GM19025 (cell line): ENCODE data around the gene CPLX4.

ENCODE experiments used
- ATAC-seq: cut with Tn5 transposase; IDR thresholded peaks from one replicate; pipeline ENCODE4 v1.9.1; 2021; ENCODE audit warnings: mild to moderate bottlenecking, low read depth, moderate library complexity; ENCODE audit not compliant: unreplicated experiment

Gene CPLX4

DNA sequence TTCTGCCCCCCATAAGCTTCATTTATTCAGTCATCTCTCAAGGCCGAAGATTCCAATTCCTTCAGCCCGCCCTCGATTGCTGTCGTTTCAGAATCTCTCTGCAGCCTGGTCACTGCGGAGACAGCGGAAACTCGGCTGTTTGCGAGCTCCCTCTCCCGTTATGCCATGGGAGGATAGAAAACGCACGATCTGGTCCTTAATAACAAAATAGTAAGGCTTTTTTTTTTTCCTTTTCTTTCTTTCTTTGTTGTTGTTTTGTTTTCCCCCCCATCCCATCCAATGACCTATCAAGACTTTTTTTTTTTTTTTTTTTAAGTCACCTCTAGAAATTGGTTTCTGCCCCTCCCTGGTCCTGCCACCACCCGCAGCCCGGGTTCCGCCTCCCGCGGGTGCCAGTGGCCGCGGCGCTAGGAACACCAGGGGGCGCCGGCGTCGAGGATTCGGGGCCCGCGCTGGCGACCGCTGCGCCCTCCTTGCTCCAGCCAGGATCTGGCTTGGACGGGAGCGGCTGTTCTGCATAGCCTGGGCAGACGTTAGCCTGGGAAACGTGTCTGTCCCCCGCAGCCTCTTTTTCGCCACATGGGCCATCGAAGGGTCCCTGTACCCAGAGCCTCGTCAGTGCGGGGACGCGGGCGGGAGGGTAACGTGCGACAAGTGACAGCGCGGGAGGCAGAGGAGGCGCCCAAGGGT is 10.1 kb downstream of the CPLX4 start:
- ATAC-seq, result peak; percentile 85

DNA sequence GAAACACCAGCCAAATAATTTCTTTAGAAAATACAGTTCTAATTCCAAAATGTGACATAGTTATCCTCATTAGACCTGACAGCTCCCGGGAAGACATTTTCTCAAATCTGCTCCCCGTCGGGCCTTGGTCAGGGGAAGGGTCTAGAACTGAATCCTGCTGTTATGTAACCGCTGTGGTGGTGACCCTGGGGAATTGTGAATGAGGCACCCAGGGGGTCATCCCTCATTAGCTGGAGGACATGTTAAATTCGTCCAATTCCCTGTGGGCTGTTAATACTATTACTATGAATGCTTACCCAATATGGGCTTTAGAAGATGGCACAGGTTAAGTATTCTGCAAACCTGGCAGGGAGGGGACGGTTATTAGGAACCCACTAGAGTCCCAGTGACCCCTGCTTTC is 11.8 kb downstream of the CPLX4 start:
- ATAC-seq, result no peak

DNA sequence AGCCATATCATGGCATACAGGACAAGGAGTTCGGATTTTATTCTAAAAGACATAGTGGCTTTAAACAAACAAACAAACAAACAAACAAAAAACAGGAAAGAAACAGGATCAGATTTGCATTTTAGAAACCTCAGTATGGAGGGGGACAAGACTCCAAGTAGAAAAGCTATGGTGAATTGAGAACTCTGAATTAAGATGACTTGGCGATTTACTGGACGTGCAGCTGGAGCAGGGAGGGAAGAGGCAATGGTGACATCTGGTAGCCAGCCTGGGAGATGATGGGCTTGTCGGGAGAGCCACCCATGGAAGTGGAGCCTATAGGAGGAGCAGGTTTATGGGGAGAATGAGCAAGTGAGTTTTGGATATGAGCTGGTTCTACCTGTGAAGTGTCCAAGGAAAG is 13.2 kb downstream of the CPLX4 start:
- no peak for ATAC-seq

DNA sequence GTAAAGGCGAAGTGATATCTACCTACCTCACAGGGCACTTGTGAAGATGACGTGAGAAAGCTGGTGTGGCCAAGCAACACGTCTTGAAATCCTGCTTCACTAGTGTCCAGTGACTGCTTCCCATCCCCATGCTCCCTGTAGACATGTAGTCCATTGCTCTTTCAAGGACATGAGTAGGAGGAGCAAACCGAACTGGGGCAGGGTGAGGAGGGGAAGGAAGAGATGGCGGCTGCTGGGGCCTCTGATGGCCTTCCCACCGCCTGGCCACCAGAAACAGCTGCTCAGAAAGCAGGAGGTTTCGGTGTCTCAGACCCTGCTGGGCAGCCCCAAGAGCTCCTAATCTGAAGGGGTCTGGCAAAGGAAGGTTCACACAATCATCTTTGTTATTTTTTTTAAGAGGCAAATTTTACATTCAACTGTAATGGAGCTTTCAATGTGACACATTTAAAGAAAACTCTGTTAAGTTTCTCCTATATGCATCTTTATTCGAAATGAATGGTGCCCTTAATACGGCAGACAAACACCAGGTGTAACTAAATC is 14.7 kb downstream of the CPLX4 start:
- no peak for ATAC-seq

DNA sequence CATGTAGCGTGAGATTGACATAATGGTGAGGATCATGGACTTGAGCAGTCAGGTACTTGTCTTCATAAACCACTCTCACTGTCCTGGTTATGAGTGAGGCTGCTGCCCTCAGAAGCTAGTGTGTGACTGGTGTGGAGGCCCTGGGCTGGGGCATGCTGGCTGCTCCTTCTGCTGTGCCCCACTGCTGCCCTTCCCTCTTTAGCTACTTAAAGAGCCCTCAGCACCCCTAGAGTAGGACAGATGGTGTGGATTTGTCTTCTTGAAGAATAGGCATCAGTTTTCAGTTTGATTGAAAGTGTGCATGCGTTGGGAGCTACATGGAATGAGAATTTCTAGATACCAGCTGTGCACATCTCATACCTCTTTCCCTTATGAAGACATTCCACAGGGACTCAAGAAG is 15.4 kb downstream of the CPLX4 start:
- no peak for ATAC-seq

DNA sequence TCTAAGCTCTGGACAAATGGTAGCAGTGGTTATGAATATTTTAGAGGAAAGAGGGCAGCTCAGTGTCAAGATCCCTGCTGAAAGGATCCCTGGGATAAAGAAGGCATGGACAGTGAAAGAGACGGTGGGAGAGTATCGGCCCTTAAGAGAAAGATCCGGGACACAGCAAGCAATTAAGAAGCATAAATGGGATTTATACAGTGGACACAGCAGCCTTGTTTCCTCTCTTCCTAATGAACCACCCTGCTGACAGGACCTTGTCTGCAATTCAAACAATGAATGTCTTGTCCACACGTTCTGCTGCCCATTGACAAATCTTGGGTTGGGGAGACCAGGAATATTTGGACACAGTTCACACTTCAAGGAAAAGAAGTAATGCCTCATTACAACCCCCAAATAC is 16.5 kb downstream of the CPLX4 start:
- no peak for ATAC-seq

DNA sequence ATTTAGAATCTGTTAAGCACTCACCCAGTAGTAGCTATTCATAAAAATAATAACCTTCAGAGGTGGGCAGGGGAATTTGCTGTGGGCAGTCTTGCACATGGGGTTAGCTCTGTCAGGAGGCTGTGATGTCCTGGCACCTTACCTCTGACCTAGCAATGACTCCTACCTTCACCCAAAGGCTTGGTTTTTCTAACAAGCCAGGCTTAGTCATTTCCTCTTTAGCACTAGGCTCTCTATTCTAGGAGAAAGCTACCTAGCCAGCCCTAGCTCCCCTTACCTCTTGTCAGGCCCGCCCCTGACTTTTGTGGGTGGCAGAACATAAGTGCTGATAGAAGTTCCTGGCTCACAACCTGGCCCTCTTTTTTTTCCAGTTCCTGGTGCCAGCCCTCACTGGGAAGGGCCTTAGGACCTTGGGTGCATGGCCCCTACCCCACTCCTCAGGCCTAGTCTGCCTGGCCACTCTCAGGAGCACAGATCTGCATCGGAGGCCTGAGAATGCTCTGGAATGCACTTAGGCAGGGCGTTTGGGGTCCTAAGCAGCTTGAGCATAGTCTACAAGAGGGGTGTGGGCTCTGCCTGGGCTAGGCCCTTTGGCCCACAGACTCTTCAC is 17.7 kb downstream of the CPLX4 start:
- ATAC-seq, result no peak

DNA sequence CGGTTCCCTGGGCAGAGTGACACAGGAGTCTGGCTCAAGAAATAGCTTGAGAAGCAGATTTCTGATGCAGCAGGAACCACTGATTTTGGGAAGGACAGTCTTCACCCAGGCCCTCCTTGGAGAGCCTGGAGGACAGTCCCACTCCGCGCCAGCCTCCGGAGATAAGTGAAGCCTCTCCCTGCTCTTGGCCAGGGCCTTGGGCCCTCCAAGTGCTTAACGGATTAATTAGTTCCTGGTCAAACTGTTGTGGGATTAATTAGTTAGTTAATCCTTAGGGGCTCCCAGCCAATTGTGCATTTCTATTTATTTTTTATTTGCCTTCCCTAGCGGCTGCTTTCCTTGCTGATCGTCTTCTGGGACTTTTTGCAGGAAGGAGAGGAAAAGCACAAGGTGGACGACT is 19.6 kb downstream of the CPLX4 start:
- no peak for ATAC-seq

DNA sequence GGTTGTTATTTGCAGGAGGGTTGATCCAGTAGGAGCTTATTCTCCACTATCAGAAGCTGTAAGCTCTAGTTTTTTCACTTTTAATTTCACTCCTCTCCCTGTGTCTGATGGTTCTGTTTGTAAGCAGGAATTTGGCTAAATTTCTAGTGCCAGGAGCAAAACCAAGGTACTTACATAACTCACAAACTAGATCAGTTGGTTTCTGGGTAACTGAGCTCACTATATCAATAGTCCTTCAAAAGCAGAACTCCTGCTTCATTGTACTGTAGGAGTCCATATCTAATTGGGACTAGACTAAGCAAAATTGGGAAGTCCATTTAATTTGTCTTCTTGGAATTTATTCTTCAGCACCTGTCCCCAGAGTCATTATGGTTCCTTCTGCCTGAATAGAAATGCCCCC is 25.1 kb downstream of the CPLX4 start:
- no peak for ATAC-seq

DNA sequence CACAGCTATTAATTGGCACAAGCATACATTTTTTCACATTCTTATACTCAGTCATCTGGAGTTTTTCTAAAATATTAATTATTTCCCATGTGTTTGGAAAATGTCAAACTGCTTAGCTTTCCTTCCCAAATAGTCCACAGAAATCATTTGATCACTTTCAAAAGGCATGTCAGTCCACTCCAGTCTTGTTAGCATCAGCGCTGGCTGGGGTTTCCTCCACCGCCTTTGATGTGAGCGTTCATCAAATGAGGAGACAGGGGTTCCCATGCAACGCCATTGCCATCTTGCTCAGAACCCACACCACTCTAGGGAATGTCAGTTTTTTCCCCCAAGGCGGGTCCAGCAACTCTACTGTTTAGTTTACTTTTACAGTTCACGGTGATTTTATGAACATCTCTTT is 32.1 kb downstream of the CPLX4 start:
- no peak for ATAC-seq

DNA sequence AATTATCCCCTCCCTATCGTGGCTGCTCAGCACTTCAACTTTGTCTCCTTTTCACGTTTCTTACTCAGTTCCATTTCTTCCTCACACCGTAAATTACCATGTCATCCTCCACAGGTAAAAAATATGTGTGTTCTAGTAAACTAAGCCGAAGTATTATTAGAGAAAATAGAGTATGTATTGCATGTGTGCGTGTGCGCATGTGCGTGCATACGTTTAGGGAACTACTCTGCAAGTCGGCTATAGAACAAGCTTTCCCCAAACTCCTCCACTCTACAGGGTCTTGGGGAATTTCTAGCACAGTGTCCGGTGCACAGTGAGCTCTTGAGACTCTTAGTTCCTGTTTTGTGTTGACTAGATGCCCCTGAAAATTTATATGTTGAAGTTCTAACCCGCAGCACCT is 36.1 kb downstream of the CPLX4 start:
- no peak for ATAC-seq

DNA sequence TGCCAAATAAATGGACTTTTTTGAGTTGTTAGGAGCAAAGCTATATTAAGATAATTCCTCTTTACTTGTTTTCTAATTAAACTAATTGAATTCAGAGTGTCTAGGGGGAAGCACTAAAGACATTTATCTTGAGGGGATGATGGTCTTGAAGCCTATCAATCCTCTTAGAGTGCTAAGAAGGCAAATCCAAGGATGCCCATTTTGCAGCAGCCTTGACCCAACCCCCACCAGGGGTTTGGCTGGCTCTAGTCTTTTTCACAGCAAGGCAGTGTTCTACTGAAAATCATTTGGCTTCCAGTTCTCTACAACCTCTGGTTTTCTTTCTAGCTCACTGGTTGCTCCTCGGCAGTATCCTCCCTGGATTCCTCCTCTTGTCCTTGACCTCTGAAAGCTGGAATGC is 38.7 kb downstream of the CPLX4 start:
- ATAC-seq, result no peak

DNA sequence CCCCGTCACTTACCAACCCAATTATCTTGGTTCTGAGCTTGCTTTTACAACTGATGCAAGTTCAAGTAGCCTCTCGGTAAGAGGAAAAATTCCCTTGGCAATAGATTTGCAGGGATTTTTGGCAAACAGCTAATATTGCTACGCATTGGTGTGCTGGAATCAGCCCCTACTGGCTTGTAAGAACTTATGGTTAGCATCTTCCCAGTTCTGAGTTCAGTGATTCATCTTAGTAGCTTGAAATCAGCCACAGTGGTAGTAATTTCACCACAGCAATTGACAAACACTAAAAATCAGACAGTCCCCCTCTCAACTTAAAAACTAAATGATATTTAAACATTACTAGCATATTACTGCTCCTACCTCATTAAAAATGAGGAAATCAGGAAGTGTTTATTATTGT is 39.3 kb downstream of the CPLX4 start:
- ATAC-seq, result no peak

DNA sequence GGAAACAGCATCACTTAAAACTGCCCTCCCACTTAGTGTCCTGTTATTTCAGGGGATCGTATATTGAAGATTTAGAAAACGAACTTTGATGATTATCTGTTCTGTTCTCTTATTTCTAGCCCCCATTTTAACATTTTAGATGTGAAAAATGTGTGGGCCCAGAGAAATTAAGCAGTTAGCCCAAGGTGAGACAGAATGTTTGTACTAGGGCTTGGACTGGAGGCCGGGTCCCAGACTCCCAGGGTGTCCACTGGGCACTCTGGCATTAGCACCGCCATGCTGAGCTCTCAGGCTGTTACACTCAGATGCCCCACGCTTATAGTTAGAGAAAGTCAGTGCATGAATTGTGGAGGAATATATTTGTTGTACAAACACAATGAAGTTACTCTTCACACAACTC is 39.7 kb downstream of the CPLX4 start:
- no peak for ATAC-seq

DNA sequence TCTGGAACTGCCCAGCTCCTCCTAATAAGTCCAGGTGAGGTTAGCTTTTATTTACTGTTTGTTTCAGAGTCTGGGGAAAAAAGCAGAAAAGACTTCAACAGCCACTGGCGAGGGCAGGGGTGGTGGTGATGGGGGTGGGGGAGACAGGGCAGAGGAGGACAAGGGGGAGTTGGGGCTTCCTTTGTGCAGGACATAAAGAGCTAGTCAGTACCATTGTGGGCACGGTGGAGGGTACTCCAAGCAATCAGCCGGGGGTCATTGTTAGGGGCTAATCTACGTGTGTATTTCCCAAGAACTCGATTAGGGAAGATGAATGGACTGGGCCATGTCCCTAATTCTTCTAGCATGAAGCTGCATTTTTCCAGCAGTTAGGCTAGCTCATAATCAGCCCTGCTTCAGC is 42.4 kb downstream of the CPLX4 start:
- no peak for ATAC-seq

DNA sequence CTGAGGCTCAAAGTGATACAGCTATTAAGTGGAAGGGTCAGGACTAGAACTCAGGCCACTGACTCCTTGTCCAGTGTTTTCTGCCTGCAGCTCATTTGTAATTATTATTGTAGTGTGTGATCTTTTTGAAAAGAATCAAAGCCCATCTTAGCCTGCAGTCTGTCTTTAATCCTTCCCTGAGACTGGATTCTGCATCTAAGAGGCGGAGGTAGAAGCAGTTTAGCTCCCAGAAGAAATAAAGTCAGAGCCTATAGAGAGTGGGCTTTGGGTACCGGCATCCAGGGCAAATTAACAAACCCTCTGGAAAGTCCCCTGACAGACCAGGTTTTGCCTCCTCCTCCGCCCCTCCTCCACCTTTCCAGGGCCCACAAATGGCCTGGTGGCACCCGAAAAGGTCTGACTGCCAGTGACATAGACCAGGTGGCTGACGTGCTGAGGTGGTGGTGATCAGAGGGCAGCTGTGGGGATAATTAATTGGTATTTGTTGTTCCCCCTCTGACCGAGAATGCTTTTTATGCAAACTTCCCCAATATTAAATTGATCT is 43.0 kb downstream of the CPLX4 start:
- no peak for ATAC-seq

DNA sequence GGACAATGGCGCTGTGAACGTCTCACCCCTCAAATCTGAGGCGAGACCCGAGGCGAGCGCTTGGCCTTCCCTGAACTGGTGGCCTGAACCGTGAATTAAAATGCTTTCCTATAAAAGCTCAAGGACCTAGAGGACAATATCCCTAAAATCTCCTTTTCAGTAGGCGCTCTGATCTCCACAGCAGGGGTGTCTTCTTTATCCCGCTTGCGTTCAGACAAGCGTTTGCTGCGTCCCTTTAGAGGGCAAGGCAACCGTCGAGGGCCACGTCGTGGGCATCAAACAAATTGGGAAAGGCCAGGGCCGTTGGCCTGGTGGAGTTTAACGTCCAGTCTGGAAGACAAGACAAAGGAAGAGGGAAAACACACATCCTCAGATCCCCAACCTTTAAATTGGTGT is 43.9 kb downstream of the CPLX4 start:
- ATAC-seq, result no peak

DNA sequence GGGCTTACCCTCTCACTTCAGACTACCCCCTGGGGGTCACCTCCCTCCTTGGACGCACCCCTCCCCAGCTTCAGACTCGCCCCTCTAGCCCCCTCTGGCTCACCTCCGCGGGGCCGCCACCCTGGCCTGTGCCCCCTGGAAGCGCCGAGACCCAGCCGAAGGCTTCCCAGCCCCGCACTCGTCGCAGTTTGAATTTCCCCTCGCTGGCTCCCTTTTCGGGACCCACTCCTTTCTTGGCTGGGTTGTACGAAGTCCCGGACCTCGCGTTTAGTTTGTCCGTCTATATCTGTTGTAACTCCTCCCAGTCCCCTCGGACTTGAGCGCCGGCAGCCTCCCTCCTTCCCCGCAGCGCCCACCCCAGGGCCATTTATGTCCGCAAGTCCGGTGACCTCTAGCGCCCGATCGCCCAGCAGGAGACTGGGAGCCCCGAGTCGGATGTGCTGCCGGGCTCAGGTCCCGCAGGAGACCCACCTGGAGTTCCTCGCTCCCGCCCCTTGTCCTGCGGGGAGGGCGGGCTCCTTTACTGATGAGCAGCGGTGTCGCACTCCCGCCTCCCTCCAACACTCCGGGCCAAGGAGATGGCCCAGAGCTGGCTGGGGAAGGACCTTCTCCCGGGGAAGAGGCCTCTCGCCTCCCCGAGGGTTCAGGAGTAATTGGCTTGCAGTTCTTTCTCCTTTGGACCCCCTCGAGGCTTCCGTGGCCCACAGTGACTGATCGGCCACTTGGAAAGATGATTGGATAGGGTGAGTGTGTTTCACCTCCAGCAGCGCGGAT is 44.5 kb downstream of the CPLX4 start:
- ATAC-seq, result no peak

DNA sequence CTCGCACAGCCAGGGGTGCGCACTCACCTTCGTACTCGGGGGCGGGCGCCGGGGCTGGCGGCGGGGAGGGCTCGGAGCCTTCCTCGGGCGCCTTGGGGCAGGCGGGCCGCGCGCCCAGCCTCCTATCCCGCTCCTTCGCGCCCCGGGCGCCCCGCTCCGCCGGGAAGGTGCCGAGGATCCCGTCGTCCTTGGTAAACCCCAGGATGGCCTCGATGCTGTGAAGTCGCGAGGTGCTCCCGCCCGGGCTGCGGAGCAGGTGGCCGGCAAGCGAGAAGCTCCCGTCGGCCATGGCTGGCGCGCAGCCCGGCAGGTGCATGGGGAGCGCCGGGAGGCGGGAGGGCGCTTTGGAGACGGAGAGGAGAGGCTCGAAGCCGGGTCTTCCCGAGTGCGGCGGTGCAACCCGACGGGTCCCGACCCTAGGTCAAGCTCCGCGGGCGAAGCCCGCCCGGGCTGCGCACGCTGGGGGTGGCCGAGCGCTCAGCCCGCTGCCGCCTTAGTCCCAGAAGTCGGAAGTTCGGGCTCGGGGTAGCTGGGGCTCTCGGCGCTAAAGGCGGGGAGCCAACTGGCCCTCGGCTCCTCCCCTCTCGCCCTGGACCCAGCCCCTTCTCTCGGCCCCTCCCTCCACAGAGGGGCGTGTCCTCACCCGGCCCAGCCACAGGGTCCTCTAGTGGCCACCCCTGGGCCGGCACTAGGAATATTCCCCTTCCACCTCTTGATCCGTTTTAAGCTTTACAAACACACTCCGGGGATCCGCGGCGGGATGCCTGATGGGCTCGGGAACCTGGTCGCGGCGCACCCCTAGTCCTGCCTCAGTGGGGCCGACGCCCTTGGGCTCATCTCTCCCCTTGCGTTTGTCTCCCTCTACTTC is 45.3 kb downstream of the CPLX4 start, which contains the start of gene RAX:
Gene RAX (minus strand): TSS at position 564 of the 868 bp plus-strand sequence. CDS start 248 bp downstream, at position 316.
- no peak for ATAC-seq

DNA sequence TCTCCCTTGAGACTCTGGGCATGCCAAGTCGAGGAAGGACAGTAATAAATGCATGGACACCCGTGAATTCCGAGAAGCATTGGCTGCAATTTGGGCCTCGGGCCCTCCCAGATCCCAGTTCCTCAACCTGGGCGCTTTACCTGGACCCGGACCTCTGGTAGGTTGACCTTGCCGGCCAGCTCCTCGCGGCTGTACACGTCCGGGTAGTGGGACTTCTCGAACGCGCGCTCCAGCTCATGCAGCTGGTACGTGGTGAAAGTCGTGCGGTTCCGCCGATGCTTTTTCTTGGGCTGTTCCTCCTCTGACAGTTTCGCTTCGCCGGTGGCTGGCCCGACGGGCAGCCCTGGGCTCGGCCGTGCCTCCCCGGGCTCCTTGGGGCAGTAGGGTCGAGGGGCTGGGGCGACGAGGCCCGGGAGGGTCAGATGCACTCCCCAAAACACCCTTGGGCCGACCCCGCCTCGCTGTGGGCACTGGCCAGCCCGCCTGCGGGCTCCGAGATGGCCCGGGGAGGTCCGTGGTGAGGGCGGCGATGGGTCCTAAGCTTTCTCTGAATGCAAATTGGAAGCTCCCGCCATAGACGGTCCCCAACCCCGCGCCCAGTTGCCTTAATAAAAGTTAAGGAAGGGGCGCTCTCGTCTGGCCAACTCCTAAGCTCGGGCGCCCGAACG is 46.1 kb downstream of the CPLX4 start:
- ATAC-seq, result no peak
